Measurements from ENCODE around the gene C15orf62.

C15orf62 gene

GRCh38 chr15:40785814-40786213, 16.0 kb downstream of the C15orf62 start:
- peak overlapping the region; percentile 87 for H3K27ac ChIP-seq
- TF ChIP-seq ZFX (IDR thresholded peaks at IDR 0.05; ENCODE audit: borderline replicate concordance) = no peak
- no peak for TF ChIP-seq CTCF (IDR thresholded peaks at IDR 0.05)

GRCh38 chr15:40787344-40787841, 17.6 kb downstream of the C15orf62 start:
- no peak for TF ChIP-seq ZFX (IDR thresholded peaks at IDR 0.05; ENCODE audit: borderline replicate concordance)
- no peak for TF ChIP-seq CTCF (IDR thresholded peaks at IDR 0.05)
- H3K27ac ChIP-seq = peak overlapping the region; percentile 87

GRCh38 chr15:40787991-40788390, 18.2 kb downstream of the C15orf62 start:
- peak overlapping the region; percentile 87 for H3K27ac ChIP-seq
- no peak for TF ChIP-seq CTCF (IDR thresholded peaks at IDR 0.05)
- no peak for TF ChIP-seq ZFX (IDR thresholded peaks at IDR 0.05; ENCODE audit: borderline replicate concordance)

DNA sequence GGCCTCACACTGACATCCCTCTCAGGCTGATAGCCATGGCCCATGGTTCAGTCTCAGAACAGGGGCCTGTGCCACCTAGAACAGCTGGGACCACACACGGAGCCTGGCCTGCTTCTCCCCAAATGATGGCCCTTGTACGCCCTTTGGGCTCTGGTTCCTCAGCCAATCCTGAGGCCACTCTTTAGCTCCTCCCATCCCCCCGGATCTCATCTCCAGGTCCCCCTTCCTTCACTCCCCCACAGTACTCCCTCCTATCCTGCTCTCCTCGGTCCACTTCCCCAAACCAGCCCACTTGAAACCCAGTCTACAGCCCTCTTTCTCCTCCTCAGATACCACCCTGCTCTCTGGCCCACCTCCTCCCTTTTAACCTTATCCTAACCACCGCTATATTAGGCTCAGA, 19.3 kb downstream of the C15orf62 start:
- TF ChIP-seq CTCF (IDR thresholded peaks at IDR 0.05) = no peak
- no peak for TF ChIP-seq ZFX (IDR thresholded peaks at IDR 0.05; ENCODE audit: borderline replicate concordance)
- no peak overlapping the region for H3K27ac ChIP-seq

DNA sequence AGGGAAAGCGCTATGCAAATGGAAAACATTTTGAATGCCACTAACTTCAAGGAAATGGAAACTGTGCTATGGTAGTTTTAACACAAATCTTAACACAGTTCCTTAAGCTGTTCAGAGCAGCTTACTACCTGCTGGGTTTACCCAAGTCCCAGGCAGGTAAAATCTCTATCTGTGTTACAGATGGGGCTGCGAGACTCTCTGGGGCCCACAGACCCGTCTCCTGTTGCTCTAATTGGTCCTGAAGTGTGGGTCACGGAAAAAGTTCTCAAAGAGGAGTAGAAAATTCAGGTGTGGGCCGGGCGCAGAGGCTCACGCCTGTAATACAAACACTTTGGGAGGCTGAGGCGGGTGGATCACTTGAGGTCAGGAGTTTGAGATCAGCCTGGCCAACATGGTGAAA, 20.2 kb downstream of the C15orf62 start:
- TF ChIP-seq ZFX (IDR thresholded peaks at IDR 0.05; ENCODE audit: borderline replicate concordance) (no peak), CTCF (IDR thresholded peaks at IDR 0.05) (no peak)
- H3K27ac ChIP-seq = no peak overlapping the region

- H3K27ac ChIP-seq = no peak overlapping the region
- TF ChIP-seq ZFX (IDR thresholded peaks at IDR 0.05; ENCODE audit: borderline replicate concordance) = no peak
Observed at GRCh38 chr15:40790718-40791117, 20.9 kb downstream of the C15orf62 start.

- TF ChIP-seq CTCF (IDR thresholded peaks at IDR 0.05) (no peak), ZFX (IDR thresholded peaks at IDR 0.05; ENCODE audit: borderline replicate concordance) (no peak)
- peak overlapping the region; percentile 58 for H3K27ac ChIP-seq
Observed at GRCh38 chr15:40792394-40792793, 22.6 kb downstream of the C15orf62 start.
